Fibroblast of lung (primary cell): ENCODE measurements around the gene DMXL1.

Experiments
- EZH2 ChIP-seq: IDR thresholded peaks from 2 replicates; pipeline ENCODE4 v1.5.1; 2012; ENCODE audit warnings: low read length, control low read depth, mild to moderate bottlenecking; ENCODE audit errors: missing control alignments
- TF ChIP-seq, protein P1 (sequence below), 2 donors: IDR thresholded peaks in 1 of 2; conservative IDR thresholded peaks in 1 of 2; 1 replicate in 1 of 2; 2 replicates in 1 of 2; pipeline ENCODE4 v1.5.1; 2011 to 2012; ENCODE audit warnings: low read length in 2 of 2, control low read depth in 1 of 2, inconsistent platforms in 1 of 2, low read depth in 1 of 2, mild to moderate bottlenecking in 1 of 2

DNA sequence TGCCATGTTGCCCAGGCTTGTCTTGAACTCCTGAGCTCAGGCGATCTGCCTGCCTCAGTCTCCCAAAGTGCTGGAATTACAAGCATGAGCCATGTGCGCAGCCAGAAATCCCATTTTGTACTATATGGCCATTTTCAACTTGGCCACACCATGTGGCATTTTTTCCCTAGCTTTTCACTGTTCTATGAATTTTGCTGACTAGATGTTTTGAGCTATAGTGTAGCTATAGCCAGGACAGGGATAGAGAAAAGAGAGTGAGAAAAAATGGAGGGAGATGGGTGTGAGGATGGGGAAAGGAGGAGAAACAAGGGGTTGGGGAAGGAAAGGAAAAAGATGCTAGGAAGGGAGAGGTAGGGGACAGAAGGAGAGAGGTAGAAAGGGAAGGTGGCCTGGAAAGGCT lies 46.4 kb downstream of the DMXL1 start:
- TF ChIP-seq, protein P1, sequence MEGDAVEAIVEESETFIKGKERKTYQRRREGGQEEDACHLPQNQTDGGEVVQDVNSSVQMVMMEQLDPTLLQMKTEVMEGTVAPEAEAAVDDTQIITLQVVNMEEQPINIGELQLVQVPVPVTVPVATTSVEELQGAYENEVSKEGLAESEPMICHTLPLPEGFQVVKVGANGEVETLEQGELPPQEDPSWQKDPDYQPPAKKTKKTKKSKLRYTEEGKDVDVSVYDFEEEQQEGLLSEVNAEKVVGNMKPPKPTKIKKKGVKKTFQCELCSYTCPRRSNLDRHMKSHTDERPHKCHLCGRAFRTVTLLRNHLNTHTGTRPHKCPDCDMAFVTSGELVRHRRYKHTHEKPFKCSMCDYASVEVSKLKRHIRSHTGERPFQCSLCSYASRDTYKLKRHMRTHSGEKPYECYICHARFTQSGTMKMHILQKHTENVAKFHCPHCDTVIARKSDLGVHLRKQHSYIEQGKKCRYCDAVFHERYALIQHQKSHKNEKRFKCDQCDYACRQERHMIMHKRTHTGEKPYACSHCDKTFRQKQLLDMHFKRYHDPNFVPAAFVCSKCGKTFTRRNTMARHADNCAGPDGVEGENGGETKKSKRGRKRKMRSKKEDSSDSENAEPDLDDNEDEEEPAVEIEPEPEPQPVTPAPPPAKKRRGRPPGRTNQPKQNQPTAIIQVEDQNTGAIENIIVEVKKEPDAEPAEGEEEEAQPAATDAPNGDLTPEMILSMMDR (conservative IDR thresholded peaks at IDR 0.05 in 1 of 2, IDR thresholded peaks at IDR 0.05 in 1 of 2; ENCODE audit: low read depth in 1 of 2, low read length in 2 of 2): no peak
- no peak for TF ChIP-seq EZH2
